DMS 273 (cell line): ENCODE results near the gene CHCHD3.
A peak's percentile ranks its signal among the peaks of the same experiment; 100 is the strongest.

ENCODE experiments used
- DNase-seq: peaks from one replicate; lab custom pipeline; 2025; ENCODE audit not compliant: unreplicated experiment; lab: John Stamatoyannopoulos, UW

CHCHD3 gene

DNA sequence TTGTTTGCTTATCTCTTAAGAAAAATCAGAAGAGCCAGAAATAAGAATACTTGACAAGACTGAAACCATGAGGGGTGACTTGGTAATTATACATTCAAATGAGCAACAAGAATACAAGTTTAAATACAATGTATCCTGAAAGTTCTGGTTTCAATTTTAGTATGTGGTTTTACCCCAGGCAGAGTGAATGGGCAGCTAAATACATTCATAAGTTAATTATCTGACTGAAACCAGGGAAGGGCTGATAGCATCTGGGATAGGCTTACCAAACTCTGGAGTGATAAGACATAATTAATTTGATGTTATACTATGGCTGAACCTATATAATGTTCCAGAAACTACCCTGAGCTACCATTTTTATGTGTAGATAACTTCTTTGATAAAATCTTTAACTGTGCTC, 253.4 kb downstream of the CHCHD3 start:
- DNase-seq, result no peak

DNA sequence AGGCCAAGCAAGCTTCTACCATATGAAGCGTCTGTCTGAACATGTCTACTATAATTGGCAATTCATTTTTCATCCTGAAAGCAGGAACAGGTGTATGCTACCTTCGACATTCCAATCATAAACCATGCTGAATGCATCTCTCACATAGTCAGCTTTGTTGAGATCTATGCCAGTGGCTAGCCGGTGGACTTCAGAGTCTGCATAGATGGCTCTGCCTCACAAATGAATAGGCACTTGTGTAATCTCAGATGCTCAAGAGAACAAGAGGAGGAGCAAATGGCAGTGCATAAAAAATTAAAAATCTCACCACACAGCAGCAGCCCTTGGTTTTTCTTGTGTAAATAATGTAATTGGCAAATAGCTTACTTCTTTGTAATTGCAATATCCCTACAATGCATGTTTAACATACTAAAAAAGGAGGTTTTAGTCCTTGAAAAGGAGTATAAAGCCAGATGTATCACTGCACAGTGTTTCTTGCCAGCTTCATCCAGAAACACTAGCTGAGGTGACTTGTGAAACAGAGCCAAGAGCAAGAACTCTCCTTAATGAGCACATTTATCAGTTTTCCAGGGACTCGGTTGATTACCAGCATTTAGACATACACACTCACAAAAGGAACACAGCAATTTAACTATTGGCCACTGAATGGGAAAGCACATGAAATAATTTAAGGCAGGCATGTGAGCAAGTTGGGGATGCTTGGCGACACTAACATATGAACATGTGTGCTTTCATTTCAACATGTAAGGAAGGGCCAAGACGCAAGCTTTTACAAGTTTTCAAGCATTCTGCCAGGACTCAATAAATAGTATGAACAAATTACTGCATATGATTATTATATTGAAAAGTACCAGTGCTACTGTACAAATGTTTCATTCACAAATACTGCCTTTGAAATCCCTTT, 255.7 kb downstream of the CHCHD3 start:
- DNase-seq, result no peak

DNA sequence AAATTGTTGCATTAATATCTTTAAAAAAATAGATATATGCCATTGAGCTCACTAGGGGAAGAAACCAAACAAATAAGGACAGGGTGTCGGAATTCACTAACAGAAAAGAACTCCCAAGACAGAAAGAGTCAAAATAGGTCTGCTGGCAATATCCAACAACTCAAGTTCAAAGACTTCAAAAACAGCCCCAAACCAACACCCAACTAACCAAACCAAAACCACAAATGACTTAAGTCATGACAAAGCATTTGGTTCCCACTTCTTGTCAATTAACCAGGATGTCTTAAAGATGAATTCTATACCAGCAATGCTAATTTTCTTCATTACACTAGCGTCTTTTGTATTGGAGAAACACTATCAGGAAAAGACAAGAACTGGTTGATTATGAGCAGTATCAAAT, 256.7 kb downstream of the CHCHD3 start:
- no peak for DNase-seq

DNA sequence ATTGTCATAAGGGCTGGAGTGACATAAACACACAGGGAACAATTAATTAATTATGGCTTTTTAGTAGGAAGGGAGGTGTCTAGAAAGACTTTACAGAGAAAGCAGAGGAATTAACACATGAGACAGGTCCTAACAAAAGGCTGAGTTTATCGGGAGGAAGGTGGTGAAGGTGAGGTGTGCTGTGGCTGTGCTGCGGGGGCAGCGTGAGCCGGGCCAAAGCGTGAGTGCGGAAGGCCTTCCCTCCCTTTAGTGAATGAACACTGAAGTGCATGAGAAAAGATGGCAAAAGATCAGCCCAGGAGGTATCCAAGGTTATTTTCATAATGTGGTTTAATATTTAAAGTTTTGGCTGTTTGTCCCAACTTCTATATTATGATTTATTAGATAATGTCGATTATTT, 262.2 kb downstream of the CHCHD3 start:
- no peak for DNase-seq

DNA sequence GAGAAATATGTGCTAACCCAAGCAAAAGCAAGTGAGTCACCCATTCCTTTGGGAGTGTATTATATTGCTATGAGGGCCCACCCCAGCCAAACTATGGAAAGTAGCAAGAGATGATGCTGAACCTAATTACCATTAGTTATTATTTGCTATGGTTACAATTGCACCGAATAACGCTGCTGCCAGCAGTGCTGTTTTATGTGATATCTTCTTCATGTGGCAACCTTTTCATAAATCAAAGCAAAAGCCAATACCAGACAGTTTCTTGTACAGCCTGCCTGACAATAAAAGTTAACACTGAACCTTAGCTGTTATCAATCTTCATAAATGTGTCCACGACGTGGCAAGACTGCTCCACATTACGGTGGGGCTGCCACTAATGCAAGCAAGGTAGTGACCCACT, 263.9 kb downstream of the CHCHD3 start:
- DNase-seq, result no peak

DNA sequence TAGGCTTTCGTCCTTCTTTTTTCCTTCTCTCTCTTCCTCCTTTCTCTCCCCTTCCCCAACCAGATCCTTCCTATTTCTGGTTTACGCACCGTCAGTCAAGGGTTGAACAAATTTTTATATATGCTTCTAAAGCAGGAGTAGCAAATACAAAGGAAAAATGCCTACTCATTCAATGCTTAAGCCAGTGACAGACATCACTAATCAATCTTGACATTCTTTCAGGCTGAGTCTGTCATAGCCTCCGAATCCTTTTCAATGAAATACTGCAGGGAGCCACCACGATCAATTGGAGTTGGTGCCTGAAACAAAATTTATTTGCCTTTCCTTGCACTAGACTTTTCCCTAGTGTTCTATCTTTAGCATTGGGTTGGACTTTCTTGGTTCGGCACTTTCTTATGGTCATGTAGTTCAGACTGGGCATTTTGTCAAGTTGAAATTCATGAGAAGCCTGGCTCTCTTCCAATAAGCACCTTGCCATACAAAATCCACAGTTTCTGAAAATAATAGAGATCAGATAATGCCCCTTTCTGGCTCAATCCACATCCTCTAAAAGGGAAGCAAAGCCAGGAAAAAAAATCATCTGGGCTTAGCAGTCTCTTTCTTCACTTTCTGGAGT, 266.1 kb downstream of the CHCHD3 start:
- peak; percentile 20 for DNase-seq

DNA sequence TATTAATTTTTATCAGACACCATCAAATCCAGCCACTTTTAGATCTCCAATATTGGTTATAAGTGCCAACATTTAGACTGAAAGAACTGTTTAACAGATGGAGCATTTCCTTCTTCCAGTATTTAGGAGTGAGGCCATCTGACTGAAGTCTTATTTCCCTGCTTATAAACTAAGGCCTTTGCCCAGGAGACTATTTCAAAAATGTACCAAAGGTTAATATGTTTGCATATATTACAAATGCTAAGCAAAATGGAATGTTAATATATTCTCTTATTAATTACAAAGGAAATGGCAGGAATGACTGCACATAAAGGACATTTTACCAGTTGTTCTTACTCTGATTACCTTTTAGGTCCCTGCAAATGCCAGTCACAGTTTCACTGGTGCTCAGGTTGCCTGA, 266.8 kb downstream of the CHCHD3 start:
- no peak for DNase-seq

DNA sequence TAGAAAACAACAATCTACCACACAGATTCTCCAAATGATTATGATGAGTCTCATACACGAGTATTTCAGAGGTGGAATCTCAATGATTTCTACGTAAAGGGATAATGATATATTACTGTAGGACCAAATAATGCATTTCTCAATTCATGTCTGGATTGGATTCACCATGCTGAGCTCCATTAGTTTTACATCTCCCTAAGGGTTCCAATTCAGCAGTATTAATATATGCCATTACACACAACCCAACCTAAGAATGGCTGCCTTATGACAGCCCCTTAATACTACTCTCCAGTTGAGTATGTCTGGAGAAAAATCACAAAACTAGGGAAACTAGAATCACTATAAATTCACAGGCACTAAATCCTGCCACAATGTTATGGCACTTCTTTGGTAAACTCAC, 271.3 kb downstream of the CHCHD3 start:
- no peak for DNase-seq

DNA sequence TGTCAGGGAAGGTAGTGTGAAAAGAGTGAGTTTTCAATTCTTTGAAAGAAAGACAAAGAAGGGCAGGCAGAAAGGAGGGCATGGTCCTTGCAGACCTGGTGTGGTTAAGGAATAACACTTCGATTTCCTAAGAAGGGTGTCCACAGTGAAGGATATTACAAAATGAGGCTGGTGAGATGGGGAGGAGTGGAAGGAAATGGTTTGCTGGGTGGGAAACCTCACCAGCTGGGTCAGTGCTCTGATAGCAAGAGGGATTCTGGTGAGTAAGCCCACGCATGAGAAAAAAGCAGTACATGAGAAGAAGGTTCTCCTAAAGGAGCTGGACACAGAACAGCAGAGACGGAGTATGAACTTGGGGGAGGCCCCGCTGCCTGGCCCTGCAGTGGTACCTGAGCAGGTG, 275.1 kb downstream of the CHCHD3 start:
- no peak for DNase-seq

DNA sequence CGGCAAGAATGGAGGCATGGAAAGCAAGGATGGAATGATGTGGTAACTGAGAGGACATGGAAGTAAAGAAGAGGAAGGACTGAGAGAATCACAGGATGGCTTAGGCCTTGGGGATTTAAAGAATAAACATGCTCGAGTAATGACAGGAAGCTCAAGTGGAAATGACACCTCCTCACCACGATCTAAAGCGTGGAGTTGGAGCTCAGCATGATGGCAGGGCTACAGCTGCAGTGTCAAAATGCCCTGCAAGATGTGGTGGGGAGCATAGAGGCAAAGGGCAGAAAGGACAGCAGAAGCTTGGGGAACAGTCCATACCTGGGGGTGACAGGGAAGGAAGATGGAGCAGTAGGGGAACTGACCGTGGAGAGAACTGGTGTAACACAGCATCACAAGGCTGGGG, 276.1 kb downstream of the CHCHD3 start:
- no peak for DNase-seq

DNA sequence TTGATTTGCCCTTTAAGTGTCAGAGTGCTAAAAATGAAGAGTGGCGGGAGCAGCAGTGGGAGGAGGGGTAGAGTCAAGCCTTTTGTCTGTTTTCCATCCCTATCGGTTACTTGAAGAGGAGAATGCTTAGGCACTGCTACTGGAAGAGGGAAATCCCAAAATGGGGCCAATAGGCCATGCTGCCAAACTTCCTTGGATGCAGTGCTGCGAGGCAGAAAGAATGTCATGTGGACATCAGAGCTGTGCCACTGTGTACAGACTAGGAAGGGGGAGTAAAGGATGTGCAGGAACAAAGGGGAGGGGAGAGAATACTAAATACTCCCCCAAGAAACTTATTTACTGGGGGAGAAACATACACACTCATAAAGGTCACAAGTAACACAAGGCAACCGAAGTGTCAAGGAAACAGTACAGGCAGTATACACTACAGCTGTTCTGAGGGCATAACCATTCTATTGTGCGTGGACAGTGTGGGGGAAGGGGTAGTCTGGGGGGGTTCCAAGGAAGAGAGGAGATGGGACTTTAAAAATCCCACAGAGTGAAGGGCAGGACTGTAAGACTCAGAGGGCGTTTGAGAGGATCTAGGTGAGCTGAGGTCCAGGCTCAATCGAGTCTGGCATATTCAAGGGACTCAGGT, 276.9 kb downstream of the CHCHD3 start:
- DNase-seq, result no peak

DNA sequence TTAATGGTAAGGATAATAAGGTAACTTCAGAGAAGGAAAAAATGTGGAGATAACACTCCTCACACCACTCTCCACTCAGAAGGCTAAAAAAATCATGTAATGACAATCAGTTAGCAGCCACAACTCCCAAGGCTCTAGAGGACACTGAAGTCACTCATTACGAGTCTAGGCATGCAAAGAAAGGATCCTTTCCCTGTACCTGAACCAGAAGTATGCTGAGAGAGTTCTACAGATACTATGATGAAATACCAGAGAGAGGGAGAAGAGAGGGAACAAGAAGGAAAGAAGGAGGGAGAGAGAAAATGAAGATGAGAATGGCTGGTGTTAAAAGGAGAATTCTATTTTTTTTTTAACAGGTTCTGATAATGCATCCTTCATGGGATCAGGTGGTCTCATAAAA, 281.4 kb downstream of the CHCHD3 start:
- DNase-seq, result no peak

DNA sequence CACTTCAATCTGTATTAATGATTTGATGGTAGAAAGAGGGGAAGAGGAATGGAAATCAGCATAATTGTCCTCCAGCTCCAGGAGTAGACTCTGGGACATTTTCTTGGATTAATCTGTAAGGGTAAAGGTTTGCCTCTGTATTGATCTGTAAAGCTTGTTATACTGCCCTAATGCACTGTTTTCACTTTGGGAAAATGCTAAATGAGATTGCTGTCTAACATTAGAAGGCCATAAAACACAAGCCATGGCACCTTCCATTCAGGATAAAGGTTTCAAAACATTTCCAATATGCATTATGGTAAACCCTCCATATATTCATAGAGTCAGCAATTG, 282.8 kb downstream of the CHCHD3 start:
- no peak for DNase-seq

DNA sequence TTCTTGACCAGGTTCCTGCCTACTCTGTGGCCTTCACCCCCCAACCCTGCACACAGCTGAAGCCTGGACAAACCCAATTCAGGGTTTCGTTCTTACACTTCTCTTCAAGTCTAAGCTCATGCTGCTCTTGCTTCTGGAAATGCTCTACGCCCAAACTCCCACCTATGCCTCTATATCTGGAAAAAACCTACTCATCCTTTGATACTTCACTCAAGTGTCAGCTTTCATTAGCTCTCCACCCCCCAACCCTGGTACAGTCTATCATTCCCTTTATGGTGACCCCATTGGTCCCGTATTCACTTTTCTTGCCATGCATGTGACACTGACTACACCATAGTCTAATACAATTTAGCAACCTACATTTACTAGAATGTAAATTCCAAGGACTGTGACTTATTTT, 284.7 kb downstream of the CHCHD3 start:
- DNase-seq, result no peak

DNA sequence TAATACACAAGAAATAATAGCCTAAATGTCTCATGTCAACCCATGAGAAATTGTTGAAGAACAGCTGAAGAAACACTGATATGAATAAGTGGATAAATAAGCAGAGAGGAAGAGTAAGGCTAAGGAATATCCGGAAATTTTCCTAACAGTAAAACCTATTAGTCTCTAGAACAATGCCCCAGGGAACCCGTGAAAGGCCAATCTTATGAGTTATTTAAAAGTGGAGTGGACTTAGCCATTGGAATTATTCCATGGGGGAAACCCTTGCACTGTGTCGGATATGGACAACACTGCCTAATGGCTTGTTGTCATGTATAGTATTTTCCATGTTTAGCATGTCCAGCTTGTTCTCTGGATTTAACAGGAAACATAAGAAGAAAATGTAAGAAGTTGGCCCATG, 288.4 kb downstream of the CHCHD3 start:
- no peak for DNase-seq

DNA sequence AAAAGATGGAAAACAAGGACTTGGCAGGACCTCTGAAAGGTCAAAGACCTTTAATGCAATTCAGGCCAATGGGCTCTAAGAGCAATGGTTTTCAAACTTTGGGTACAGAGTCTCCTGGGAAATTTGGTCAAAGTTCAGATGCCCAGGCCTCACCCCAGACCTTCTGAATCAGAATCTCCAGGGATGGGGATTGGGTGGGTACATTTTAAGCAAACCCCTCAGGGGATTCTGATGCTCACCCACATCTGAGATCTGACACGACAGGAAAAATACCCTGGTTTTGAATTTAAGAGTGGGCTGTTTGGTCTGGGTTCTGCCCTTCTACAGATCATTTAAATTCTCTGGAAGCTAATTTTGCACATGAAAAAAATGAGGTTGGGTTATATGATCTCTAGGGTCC, 290.9 kb downstream of the CHCHD3 start:
- DNase-seq, result no peak

DNA sequence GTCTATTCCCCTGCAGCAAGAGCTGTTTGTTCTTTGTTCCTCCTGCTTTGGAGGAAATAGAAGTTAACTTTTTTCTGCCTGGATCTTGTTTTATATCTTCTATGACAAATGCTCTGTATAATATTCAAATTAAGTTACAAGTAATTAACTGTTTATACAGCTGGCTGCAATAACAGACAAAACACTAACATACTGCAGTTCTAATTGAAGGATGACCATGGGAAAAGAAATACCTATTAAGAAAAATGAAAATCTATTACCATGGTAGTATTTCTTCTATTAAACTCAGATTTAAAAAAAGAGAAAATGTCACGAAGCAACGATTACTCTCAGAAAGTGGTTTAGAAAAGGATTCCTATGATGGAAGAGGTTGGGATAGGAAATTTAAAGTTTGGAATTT, 291.8 kb downstream of the CHCHD3 start:
- no peak for DNase-seq

DNA sequence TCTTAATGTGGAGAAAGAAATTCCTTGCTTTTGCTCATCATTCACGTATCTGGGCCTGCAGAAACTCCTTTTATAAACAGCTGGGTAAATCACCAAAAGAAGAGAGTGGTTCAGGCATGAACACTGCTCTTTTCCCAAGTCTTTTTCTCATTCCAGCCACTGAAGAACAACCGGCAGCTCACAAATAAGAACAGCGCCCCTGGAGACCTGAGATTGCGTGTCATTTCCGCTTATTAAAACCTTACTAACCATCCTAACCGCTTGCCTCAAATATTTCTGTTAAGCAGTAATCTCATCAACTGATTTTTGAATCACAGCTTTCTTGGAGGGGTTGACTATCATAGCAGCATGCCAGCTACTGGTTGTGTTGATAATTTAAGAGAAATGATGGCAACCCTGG, 292.6 kb downstream of the CHCHD3 start:
- no peak for DNase-seq

DNA sequence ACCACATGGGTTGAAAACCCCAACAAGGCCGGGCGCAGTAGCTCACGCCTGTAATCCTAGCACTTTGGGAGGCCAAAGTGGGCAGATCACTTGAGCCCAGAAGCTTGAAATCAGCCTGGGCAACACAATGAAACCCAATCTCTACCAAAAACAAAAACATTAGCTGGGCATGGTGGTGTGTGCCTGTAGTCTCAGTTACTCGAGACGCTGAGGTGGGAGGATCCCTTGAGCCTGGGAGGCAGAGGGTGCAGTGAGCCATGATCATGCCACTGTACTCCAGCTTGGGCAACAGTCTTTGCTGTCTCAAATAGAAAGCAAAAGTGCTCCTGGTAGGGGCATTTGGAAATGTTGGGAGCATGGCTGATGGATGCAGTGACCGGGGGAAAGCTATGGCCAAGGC, 296.0 kb downstream of the CHCHD3 start:
- DNase-seq, result no peak

DNA sequence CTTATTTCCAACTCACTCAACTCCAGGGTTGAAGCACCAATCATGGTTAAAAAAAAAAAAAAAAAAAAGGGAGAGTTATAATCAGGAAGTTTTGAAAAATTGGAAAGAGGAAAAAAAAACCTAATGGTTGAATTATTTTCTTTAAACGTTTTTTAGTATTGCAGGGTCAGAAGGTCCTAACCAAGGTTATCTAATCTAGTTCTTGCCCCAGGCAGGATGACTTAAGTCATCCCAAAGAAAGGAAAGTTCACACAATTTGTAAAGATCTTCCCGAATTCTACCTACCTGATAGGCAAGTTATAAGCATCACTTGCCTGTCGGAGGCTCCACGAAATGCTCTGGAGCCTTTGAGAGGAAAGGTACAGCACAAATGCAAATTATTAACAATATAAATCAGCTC, 297.5 kb downstream of the CHCHD3 start:
- DNase-seq, result no peak

DNA sequence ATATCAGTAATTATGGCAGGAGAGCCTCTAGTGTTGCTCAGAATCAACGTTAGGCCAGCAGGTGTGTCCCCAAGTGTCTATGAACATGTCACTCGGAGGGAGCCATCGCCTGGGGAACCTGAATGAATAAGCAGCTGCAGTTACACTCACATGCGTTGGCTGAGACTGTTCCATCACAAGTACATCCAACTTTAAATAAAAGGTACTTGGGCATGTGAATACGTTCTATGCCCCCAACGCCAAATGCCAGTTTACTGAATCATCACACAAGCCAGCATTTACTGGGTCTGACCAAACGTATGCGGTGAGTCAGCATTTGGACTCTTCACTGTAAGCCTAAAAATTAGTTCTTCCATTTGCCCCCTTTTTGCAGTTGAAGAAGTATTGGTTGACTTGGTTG, 298.1 kb downstream of the CHCHD3 start:
- no peak for DNase-seq
